Ovary (tissue), 3 donors: ENCODE results near the gene DLG1.
A peak's percentile ranks its signal among the peaks of the same experiment; 100 is the strongest.

Experiments used
- CTCF ChIP-seq, 3 donors: fragments of 450-650 bp in 2 of 3; fragments of 200-600 bp in 1 of 3; IDR thresholded peaks; one replicate each; pipeline versions ENCODE4 v1.5.1 to v1.8.0; 2016 to 2022; ENCODE audit warnings: antibody characterized with exemption in 3 of 3, mild to moderate bottlenecking in 1 of 3
- POLR2A ChIP-seq: fragments of 450-650 bp; IDR thresholded peaks from one replicate; pipeline ENCODE4 v1.6.1; 2017; ENCODE audit warnings: antibody characterized with exemption, mild to moderate bottlenecking, moderate library complexity
- donor health status: DM: no; HTN: no; CAD: no.

GRCh38 chr3:197002701-197003454, 295.5 kb downstream of the DLG1 start:
- TF ChIP-seq POLR2A: peak; percentile 11
- peak; percentile 37 to 91 (median 88) for TF ChIP-seq CTCF (IDR thresholded peaks at IDR 0.05)
